ENCODE measurements around the gene LHPP.

GRCh38 chr10:124648131-124648475 lies 186.5 kb downstream of the LHPP start:
- TF ChIP-seq CTCF (IDR thresholded peaks at IDR 0.05) (no peak), POLR2A (IDR thresholded peaks at IDR 0.05) (no peak)
